A549 (cell line): ENCODE data around the gene RTN4RL2. TPM values are rescaled to one million over a fixed set of nuclear protein-coding genes. Genes with fewer than 3 reads are reported as not detected.

Source experiments
- ATAC-seq, 2 experiments: fragments of 200-7000 bp in 1 of 2; fragments of >200 bp in 1 of 2; cut with Nextera tagmentation in 1 of 2; cut with Tn5 transposase in 1 of 2; 3 replicates each; pipeline versions ENCODE4 v1.8.0 to v1.9.1; 2018 to 2020; ENCODE audit warnings: mild to moderate bottlenecking in 1 of 2, moderate library complexity in 1 of 2
- CTCF ChIA-PET: fragments of 300-600 bp; sonication (Branson Sonifier 250); formaldehyde crosslinking; extraction: SDS; loops from one replicate; lab custom pipeline; 2021; ENCODE audit warnings: antibody characterized with exemption, inconsistent platforms; lab: Yijun Ruan, JAX
- POLR2A ChIA-PET: fragments of 350-600 bp; formaldehyde crosslinking; extraction: SDS; loops from one replicate; lab custom pipeline; 2021; ENCODE audit warnings: antibody characterized with exemption, inconsistent platforms; lab: Yijun Ruan, JAX
- DNase-seq, 2 experiments: peaks; one replicate each; pipeline versions ENCODE4 v3.0.0 to v3.0.0-alpha.2; 2011 to 2016; ENCODE audit warnings: low read depth in 1 of 2, low spot score in 1 of 2
- FAIRE-seq: peaks from 2 replicates; lab custom pipeline; 2011; peaks lifted over from hg19 to GRCh38; lab: Jason Lieb, UNC
- H3K27ac ChIP-seq, 2 experiments: fragments of >200 bp; sonication (Bioruptor Twin); formaldehyde crosslinking; 3 replicates each; pipeline ENCODE4 v1.5.1; 2016 to 2017
- H3K4me1 ChIP-seq: fragments of >200 bp; sonication (Bioruptor Twin); formaldehyde crosslinking; 3 replicates; pipeline ENCODE4 v1.6.1; 2016
- H3K4me2 ChIP-seq: fragments of >200 bp; sonication (Bioruptor Twin); formaldehyde crosslinking; 3 replicates; pipeline ENCODE4 v1.6.1; 2016
- H3K4me3 ChIP-seq: fragments of >200 bp; sonication (Bioruptor Twin); formaldehyde crosslinking; 3 replicates; pipeline ENCODE4 v1.5.1; 2016
- H3K9me3 ChIP-seq: fragments of >200 bp; sonication (Bioruptor Twin); formaldehyde crosslinking; 3 replicates; pipeline ENCODE4 v1.6.1; 2016
- BHLHE40 ChIP-seq: IDR thresholded peaks from 2 replicates; pipeline ENCODE4 v1.6.1; 2012; ENCODE audit warnings: low read depth, low read length, inconsistent platforms
- CBX2 ChIP-seq: fragments of 200-600 bp; sonication (generic); IDR thresholded peaks from 2 replicates; pipeline ENCODE4 v1.6.1; 2016; ENCODE audit warnings: low read depth, mild to moderate bottlenecking, borderline replicate concordance
- CBX8 ChIP-seq: fragments of 200-600 bp; sonication (generic); IDR thresholded peaks from 2 replicates; pipeline ENCODE4 v1.6.1; 2016
- CHD4 ChIP-seq: fragments of 200-600 bp; sonication (generic); IDR thresholded peaks from 2 replicates; pipeline ENCODE4 v1.6.1; 2016; ENCODE audit warnings: antibody characterized with exemption, mild to moderate bottlenecking, borderline replicate concordance
- EP300 ChIP-seq, 2 experiments: fragments of >200 bp; sonication (Bioruptor Twin); formaldehyde crosslinking; IDR thresholded peaks; 2 replicates in 1 of 2; 3 replicates in 1 of 2; pipeline ENCODE4 v1.6.1; 2016 to 2017
- HDAC2 ChIP-seq: fragments of 200-600 bp; sonication (generic); IDR thresholded peaks from 2 replicates; pipeline ENCODE4 v1.6.1; 2016
- HEYL ChIP-seq: fragments of 250-450 bp; sonication (Bioruptor Pico); IDR thresholded peaks from 2 replicates; pipeline ENCODE4 v1.8.0; 2021; ENCODE audit warnings: mild to moderate bottlenecking, moderate library complexity
- HOXB13 ChIP-seq: fragments of 250-450 bp; sonication (Bioruptor Pico); IDR thresholded peaks from 2 replicates; pipeline ENCODE4 v1.5.0; 2020; ENCODE audit warnings: low read depth, mild to moderate bottlenecking, moderate library complexity
- JUNB ChIP-seq: fragments of >200 bp; sonication (Bioruptor Twin); formaldehyde crosslinking; IDR thresholded peaks from 2 replicates; pipeline ENCODE4 v1.6.1; 2016
- KDM1A ChIP-seq: fragments of 200-600 bp; sonication (generic); IDR thresholded peaks from 2 replicates; pipeline ENCODE4 v1.6.1; 2016; ENCODE audit warnings: low read depth, mild to moderate bottlenecking
- KDM5A ChIP-seq: fragments of 200-600 bp; sonication (generic); IDR thresholded peaks from 2 replicates; pipeline ENCODE4 v1.6.1; 2016; ENCODE audit warnings: antibody characterized with exemption, mild to moderate bottlenecking
- MYC ChIP-seq: IDR thresholded peaks from 2 replicates; pipeline ENCODE4 v1.6.1; 2012; ENCODE audit warnings: mild to moderate bottlenecking, inconsistent platforms, low read length, improper control_type of control experiment, borderline replicate concordance
- PHF8 ChIP-seq: fragments of 200-600 bp; sonication (generic); IDR thresholded peaks from 2 replicates; pipeline ENCODE4 v1.6.1; 2016; ENCODE audit warnings: low read depth, mild to moderate bottlenecking, antibody characterized with exemption, moderate library complexity, borderline replicate concordance
- RAD21 ChIP-seq, 2 experiments: fragments of >200 bp in 1 of 2; sonication (Bioruptor Twin) in 1 of 2; formaldehyde crosslinking in 1 of 2; IDR thresholded peaks in 1 of 2; conservative IDR thresholded peaks in 1 of 2; 2 replicates in 1 of 2; 3 replicates in 1 of 2; pipeline ENCODE4 v1.6.1; 2012 to 2018; ENCODE audit warnings: inconsistent platforms in 1 of 2
- RFX5 ChIP-seq: fragments of 450-650 bp; IDR thresholded peaks from 2 replicates; pipeline ENCODE4 v1.7.1; 2014; ENCODE audit warnings: antibody characterized with exemption, mild to moderate bottlenecking, moderate library complexity
- RNF2 ChIP-seq: fragments of 200-600 bp; sonication (generic); IDR thresholded peaks from 2 replicates; pipeline ENCODE4 v1.6.1; 2016; ENCODE audit warnings: low read depth, mild to moderate bottlenecking, antibody characterized with exemption, moderate library complexity, borderline replicate concordance
- SMC3 ChIP-seq: fragments of >200 bp; sonication (Bioruptor Twin); formaldehyde crosslinking; IDR thresholded peaks from 3 replicates; pipeline ENCODE4 v1.6.1; 2018; ENCODE audit warnings: inconsistent platforms
- SREBF2 ChIP-seq: fragments of 450-650 bp; IDR thresholded peaks from 2 replicates; pipeline ENCODE4 v1.6.1; 2014; ENCODE audit warnings: mild to moderate bottlenecking, moderate library complexity
- ZFP36 ChIP-seq: fragments of 450-650 bp; IDR thresholded peaks from 2 replicates; pipeline ENCODE4 v1.6.1; 2014; ENCODE audit warnings: borderline replicate concordance; ENCODE audit not compliant: partially characterized antibody
- ZNF302 ChIP-seq: fragments of 250-450 bp; sonication (Bioruptor Pico); IDR thresholded peaks from 2 replicates; pipeline ENCODE4 v1.9.0; 2021; ENCODE audit warnings: inconsistent platforms, mild to moderate bottlenecking, moderate library complexity
- ZSCAN20 ChIP-seq: fragments of 250-450 bp; sonication (Bioruptor Pico); IDR thresholded peaks from 2 replicates; pipeline ENCODE4 v1.8.0; 2022; ENCODE audit warnings: mild to moderate bottlenecking, moderate library complexity
- WGBS: methylation state at CpG from one replicate; pipeline ENCODE4 v1.1.6; 2017; ENCODE audit errors: missing lambda C conversion rate; 5-methylcytosine and 5-hydroxymethylcytosine counted together
- polyA plus RNA-seq, 4 experiments: library from polyadenylated mRNA; depleted of rRNA in 3 of 4; stranded (reverse); fragments of >200 nt; fragmentation: RNase III in 1 of 4; extraction: RNeasy Plus Mini Kit Qiagen cat#74134 plus additional on column Dnase treatment in 1 of 4; gene quantifications; 2 replicates in 3 of 4; 3 replicates in 1 of 4; pipeline ENCODE4 v1.2.3, GENCODE V29; 2011 to 2017
- TF ChIP-seq, protein P1 (sequence below): IDR thresholded peaks from 2 replicates; pipeline ENCODE4 v1.6.1; 2012
- TF ChIP-seq, protein P2 (sequence below): fragments of >200 bp; sonication (Bioruptor Twin); formaldehyde crosslinking; IDR thresholded peaks from 3 replicates; pipeline ENCODE4 v1.5.1; 2016
- TF ChIP-seq, protein P3 (sequence below): IDR thresholded peaks from 2 replicates; pipeline ENCODE4 v1.6.1; 2012; ENCODE audit warnings: low read depth, borderline replicate concordance

RTN4RL2 gene
- polyA plus RNA-seq, 2 of the 4 experiments (the other 2 are of a cell fraction) = 9.2 to 23.7 TPM

DNA sequence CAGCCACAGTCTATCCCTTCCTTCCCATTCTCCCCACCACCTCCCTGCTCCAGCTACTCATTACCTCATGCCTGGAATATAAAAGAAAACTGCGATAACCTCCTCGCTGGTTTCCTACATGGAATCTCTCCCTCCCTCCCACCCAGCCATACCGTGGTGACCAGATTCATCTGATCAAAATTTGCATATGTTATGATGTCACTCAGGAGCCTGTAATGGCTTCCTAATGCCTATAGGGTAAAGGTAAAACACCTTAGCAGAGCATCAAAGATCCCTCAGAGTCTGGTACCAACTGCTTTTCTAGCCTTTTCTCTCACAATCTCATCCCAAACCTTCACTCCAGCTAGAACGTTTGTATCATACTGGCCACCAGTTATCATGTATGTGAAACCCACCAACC, 19.6 kb downstream of the RTN4RL2 start (continued):
- TF ChIP-seq, protein P1, sequence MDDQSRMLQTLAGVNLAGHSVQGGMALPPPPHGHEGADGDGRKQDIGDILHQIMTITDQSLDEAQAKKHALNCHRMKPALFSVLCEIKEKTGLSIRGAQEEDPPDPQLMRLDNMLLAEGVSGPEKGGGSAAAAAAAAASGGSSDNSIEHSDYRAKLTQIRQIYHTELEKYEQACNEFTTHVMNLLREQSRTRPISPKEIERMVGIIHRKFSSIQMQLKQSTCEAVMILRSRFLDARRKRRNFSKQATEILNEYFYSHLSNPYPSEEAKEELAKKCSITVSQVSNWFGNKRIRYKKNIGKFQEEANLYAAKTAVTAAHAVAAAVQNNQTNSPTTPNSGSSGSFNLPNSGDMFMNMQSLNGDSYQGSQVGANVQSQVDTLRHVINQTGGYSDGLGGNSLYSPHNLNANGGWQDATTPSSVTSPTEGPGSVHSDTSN = no peak
- TF ChIP-seq EP300 (IDR thresholded peaks at IDR 0.05) (no peak), RNF2 (no peak)

DNA sequence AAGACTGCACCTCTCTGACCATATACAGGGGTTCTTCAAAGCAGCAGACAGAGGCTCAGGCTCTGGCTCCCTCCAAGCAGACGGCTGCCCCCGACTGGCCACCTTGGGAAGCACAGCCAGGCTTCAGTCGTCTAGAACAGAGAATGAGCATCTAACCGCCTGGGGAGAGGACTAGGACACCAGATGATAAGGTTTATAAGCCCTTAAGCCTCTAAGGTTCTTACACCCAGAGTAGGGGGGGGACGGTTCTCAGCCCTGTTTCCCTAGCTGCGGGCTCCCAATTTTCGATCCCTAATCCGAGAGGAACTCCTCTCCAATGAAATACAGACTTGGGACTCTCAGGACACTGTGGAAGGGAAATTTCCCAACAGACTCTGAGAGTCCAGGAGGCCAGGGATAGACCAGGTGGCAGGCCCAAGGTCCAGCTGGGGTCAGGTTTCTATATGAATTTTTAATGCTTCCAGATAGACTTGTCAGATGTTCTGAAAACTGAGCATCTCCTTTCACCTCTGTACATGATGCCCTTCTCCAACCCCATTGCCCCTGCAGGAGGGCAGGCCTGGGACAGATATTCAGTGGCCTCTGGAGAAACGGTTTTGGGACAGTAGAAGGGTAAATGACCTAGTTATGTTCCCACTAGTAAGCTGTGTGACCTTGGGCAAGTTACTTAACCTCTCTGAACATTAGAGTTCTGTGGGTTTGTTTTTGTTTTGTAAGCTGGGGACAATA, 20.2 kb downstream of the RTN4RL2 start:
- WGBS = 18% methylated on average over 6 of the region's 9 CpGs
- peak overlapping the region; percentile 12; the same call in 1 of the 3 replicates for H3K4me2 ChIP-seq
- H3K4me3 ChIP-seq = no peak overlapping the region
- TF ChIP-seq CBX8 (no peak), CBX2 (no peak), RNF2 (no peak), CHD4 (0 out of 2 replicates have a peak, but pooled peaks have one; percentile 25), SMC3 (peak; percentile 60), JUNB (no peak), RFX5 (no peak), KDM5A (no peak), HOXB13 (CRISPR knock-in tag) (no peak), ZSCAN20 (no peak), HDAC2 (peak; percentile 73; the same call in 1 of the 2 replicates), RAD21 (conservative IDR thresholded peaks at IDR 0.05 in 1 of 2, IDR thresholded peaks at IDR 0.05 in 1 of 2) (peak; percentile 60 to 69), KDM1A (peak; percentile 90; the same call in 1 of the 2 replicates), PHF8 (no peak), ZFP36 (peak; percentile 74)
- TF ChIP-seq, protein P1 = no peak
- TF ChIP-seq, protein P2, sequence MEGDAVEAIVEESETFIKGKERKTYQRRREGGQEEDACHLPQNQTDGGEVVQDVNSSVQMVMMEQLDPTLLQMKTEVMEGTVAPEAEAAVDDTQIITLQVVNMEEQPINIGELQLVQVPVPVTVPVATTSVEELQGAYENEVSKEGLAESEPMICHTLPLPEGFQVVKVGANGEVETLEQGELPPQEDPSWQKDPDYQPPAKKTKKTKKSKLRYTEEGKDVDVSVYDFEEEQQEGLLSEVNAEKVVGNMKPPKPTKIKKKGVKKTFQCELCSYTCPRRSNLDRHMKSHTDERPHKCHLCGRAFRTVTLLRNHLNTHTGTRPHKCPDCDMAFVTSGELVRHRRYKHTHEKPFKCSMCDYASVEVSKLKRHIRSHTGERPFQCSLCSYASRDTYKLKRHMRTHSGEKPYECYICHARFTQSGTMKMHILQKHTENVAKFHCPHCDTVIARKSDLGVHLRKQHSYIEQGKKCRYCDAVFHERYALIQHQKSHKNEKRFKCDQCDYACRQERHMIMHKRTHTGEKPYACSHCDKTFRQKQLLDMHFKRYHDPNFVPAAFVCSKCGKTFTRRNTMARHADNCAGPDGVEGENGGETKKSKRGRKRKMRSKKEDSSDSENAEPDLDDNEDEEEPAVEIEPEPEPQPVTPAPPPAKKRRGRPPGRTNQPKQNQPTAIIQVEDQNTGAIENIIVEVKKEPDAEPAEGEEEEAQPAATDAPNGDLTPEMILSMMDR = peak; percentile 73
- POLR2A ChIA-PET = no interaction called here
- H3K4me1 ChIP-seq = peaks cover 50% of the 10 kb centered on the region
- FAIRE-seq (no peak), DNase-seq (peak; percentile 77 to 91), ATAC-seq (peak; percentile 72 to 76)
- H3K9me3 ChIP-seq = no peaks in the 10 kb centered on the region
- H3K27ac ChIP-seq = peak overlapping the region in 1 of 2 experiments; percentile 45; a peak in 2 of 6 replicates
- CTCF ChIA-PET = interaction anchor here (0.8 to 10.1 kb wide), 14 partner anchors 9 to 155 kb away, joined by 3 to 228 read pairs (median 4); partner anchors contain the start of genes RTN4RL2, SLC43A1 and TNKS1BP1

DNA sequence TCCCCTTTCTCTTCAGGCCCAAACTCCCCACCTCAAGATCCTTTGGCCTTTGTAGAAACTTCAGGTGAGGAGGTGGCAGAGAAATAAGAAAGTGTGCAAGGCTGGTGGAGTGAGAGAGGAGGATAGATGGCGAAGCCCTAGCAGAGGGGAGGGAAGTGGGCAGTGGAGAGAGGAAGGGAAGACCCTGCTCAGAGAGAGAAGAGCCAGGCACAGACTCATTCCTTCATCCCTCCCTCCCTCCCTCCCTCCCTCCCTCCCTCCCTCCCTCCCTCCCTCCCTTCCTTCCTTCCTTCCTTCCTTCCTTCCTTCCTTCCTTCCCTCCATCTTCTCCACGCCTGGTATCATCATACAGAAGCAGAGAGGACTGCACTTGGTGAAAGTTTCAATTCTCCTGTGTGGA, 21.0 kb downstream of the RTN4RL2 start:
- CTCF ChIA-PET = interaction anchor here (0.8 to 10.1 kb wide), 14 partner anchors 10 to 156 kb away, joined by 3 to 228 read pairs (median 4); partner anchors contain the start of genes RTN4RL2, SLC43A1 and TNKS1BP1
- no peak for FAIRE-seq
- TF ChIP-seq ZNF302 (CRISPR knock-in tag) = no peak
- TF ChIP-seq, protein P1 = no peak
- TF ChIP-seq CBX2 = no peak
- TF ChIP-seq, protein P3, sequence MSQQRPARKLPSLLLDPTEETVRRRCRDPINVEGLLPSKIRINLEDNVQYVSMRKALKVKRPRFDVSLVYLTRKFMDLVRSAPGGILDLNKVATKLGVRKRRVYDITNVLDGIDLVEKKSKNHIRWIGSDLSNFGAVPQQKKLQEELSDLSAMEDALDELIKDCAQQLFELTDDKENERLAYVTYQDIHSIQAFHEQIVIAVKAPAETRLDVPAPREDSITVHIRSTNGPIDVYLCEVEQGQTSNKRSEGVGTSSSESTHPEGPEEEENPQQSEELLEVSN = no peak
- no peak for TF ChIP-seq HEYL (CRISPR knock-in tag)
- TF ChIP-seq KDM1A = no peak
- TF ChIP-seq BHLHE40 = no peak
- TF ChIP-seq RNF2 = no peak
- TF ChIP-seq, protein P2 = no peak
- no peak for TF ChIP-seq SREBF2
- TF ChIP-seq MYC = no peak
- no peak for TF ChIP-seq HDAC2
- TF ChIP-seq RFX5 = no peak
- no peak for TF ChIP-seq JUNB

More for the DNA sequence above, 21.0 kb downstream of the RTN4RL2 start:
- POLR2A ChIA-PET = no interaction called here
- DNase-seq (no peak), ATAC-seq (no peak)
- Histone ChIP-seq H3K27ac (no peak overlapping the region), H3K4me2 (no peak overlapping the region), H3K9me3 (no peaks in the 10 kb centered on the region), H3K4me3 (no peak overlapping the region), H3K4me1 (peaks cover 44% of the 10 kb centered on the region)
- WGBS = 98% methylated on average over 2 of the region's 2 CpGs
